Left cardiac atrium (tissue), 4 donors: ENCODE results near the gene FOXC2. TPM values are rescaled to one million over a fixed set of nuclear protein-coding genes. Genes with fewer than 3 reads are reported as not detected.
A peak's percentile ranks its signal among the peaks of the same experiment; 100 is the strongest.

Source experiments
- ATAC-seq, 2 donors: fragments of 200-7000 bp; cut with Tn5 transposase; one replicate each; pipeline ENCODE4 v1.9.1; 2020; ENCODE audit warnings: mild to moderate bottlenecking in 2 of 2, moderate library complexity in 2 of 2
- DNase-seq: peaks from one replicate; pipeline ENCODE4 v3.0.0-alpha.2; 2020
- intact Hi-C, 2 donors: fragments of 100-400 bp; cut with DNase I; formaldehyde crosslinking; loops; one replicate each; pipeline versions ENCODE4 v1.14.1 to v1.15.1; 2022 to 2023
- total RNA-seq, 2 donors: library from RNA; stranded (reverse); fragmentation: NEBNext Ultra II Directional; extraction: Animal tissue kit (Norgen Biotek cat#: 25700); gene quantifications; one replicate each; pipeline ENCODE4 v1.2.1, GENCODE V29; 2021
- donor health status: DM: no; HTN: yes; CAD: no.
- donor health status: DM: no; HTN: yes; CAD: no; lungs with severe emphysema.
- donor health status: DM: yes; HTN: yes; CAD: no.
- donor health status: Dilated cardiomyopathy.

The FOXC2 gene
- total RNA-seq, 2 donors from 2014 or later = 1.9 to 5.3 TPM

DNA sequence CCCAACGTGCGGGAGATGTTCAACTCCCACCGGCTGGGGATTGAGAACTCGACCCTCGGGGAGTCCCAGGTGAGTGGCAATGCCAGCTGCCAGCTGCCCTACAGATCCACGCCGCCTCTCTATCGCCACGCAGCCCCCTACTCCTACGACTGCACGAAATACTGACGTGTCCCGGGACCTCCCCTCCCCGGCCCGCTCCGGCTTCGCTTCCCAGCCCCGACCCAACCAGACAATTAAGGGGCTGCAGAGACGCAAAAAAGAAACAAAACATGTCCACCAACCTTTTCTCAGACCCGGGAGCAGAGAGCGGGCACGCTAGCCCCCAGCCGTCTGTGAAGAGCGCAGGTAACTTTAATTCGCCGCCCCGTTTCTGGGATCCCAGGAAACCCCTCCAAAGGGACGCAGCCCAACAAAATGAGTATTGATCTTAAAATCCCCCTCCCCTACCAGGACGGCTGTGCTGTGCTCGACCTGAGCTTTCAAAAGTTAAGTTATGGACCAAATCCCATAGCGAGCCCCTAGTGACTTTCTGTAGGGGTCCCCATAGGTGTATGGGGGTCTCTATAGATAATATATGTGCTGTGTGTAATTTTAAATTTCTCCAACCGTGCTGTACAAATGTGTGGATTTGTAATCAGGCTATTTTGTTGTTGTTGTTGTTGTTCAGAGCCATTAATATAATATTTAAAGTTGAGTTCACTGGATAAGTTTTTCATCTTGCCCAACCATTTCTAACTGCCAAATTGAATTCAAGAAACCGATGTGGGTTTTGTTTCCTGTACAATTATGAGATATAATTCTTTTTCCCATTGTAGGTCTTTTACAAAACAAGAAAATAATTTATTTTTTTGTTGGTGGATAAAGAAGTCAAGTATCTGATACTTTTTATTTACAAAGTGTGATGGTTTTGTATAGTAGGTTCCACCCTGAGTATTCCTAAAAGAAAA, 2.3 kb downstream of the FOXC2 start:
- intact Hi-C loops = loop anchor here in 1 of 2 donors (5.0 kb wide), 1 partner anchor 708 kb away; no protein-coding TSS in a partner anchor
- DNase-seq (no peak), ATAC-seq (no peak)

DNA sequence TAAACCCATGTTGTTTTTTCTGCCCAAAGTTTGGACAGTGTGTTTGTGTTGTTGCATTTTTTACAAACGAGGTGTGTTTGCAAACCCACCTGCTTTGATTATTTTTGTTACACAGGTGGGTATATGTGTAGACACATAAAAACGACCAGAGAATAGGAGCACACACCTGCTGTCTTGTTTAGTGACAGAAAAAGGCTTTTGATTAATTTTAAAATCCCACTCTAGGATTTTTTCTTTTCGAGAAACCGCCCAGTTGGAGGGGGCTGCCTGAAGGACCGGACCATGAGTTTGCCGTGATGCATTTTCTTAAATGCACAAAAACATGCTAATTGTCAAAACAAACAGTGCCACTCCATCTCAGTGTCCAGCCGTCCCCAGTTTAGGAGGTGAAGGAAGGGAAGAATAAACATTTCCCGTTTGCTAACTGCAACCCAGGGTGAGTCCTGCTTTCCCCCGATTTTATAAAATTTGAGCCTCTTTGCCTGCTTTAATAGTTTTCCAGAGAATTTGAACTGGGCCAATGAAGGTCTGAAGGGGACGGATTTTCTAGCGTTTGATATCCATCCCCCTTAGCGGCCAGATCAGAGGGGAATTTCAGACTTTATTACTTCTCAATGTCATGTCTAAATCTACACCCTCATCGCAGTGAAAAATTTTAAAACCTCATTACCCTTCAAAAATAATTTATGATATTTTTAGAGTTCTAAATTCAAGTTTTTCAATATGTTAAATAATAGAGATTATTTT, 3.2 kb downstream of the FOXC2 start:
- DNase-seq = no peak
- intact Hi-C loops = loop anchor here (5.0 to 10.0 kb wide), 2 partner anchors 185 to 707 kb away; no protein-coding TSS in a partner anchor

DNA sequence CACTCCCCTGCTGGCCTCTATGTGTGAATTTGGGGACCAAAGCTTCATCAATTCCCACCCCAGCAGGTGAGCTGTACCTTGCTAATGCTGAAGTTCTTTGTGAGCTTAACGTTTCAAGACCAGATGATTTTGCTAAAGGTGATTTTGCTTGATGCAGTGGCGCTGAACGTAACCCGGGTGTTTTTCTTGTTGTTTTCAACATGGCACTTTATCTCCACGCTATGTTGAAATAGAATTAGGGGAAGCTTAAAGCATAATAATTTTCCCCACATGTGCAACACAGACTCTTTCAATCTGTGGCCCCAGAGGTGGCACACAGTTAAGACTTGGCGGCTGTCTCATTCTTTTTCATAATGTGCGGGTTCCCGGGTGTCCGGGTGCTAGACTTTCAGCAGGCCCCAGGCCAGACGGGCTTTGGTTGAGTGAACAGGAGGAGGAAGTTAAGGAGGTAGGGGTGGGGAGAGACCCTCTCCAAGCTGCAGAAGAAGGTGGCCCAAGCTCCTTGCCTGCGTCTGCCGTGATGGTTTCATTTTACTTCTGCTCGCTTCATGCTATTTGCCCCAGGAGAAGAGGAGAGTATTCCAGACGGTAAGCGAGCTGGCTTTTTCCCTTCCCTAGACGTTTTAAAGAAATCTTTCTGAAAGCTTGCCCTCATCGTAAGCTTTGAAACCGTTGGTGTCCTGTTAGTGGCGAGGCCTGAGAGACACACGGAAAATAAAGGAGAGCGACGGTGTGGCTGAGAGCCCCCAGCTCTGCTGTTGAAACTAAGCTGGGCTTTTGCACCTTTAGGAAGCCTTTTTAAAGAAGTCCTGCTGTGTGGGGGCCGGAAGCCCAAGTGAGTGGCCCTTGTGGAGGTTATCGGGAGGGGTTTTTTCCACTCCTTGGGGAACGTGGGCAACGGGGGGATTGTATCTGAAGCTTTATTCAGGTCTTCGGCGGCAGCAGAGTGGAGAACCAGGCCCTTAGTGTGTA, 4.2 kb downstream of the FOXC2 start:
- intact Hi-C loops = loop anchor here in 1 of 2 donors (10.0 kb wide), 1 partner anchor 184 kb away; no protein-coding TSS in a partner anchor
- DNase-seq (no peak), ATAC-seq (no peak)

More for the DNA sequence above, 3.2 kb downstream of the FOXC2 start:
- no peak for ATAC-seq

DNA sequence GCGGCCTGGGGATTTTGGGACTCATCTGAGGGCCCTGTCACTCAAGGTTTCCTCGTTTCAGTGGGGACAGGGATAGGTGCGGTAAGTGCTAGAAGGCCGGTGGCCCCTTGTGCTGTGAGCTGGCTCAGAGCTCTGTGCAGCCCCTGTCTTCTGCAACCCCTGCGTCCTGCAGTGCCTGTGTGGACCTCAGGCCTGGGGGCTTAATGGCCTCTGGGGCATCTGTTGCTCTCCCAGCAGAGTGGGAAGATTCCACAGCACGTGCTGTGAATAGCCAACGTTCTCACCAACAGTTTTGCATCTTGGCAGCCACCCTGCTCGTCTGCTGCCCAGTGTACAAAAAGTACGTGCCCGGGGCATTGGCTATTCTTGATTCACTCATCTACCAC, 4.9 kb downstream of the FOXC2 start:
- intact Hi-C loops = loop anchor here in 1 of 2 donors (10.0 kb wide), 1 partner anchor 183 kb away; no protein-coding TSS in a partner anchor
- no peak for DNase-seq
- ATAC-seq = no peak

DNA sequence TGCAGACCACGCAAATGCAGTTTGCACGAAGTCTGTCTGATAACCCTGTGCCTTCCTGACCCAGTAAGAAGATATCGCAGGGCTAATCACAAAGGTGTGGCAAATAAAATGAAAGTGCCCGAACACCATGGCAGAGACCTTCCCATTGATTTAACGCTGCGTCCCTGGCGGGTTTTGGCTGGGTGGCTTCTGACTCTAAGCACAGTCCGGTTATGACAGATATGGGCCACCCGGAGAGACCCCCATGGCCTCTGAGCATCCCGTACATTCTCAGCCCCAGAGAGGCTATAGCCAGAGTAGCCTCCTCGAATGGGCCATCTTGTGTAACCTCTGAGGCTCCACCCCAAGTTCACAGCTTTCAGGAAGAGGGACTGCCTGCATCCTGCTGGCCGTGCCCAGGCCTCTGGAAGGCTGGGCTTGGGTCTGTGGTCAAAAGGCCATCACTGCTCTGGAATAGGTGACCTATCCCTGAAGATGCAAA, 5.5 kb downstream of the FOXC2 start:
- intact Hi-C loops = loop anchor here in 1 of 2 donors (10.0 kb wide), 1 partner anchor 183 kb away; no protein-coding TSS in a partner anchor
- no peak for ATAC-seq
- no peak for DNase-seq

DNA sequence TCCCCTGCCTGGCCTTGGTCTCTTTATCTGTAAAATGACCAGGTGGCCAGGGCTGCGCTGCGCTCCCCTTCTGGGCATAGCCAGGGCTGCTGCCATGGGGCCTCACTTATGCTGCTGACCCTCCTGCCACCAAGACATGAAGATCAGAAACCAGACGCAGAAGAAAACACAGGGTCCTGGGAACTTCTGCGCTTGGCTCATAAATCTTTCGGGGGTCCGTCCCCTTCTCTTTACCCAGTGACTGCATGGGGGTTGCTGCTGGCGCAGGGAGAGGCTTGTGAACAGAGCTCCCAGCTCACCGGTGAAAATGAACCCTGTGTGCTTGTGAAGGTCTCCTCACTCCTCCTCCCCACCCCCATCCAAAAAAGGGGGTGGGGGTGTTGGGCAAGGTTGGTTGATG, 6.0 kb downstream of the FOXC2 start:
- intact Hi-C loops = loop anchor here in 1 of 2 donors (10.0 kb wide), 1 partner anchor 182 kb away; no protein-coding TSS in a partner anchor
- DNase-seq = no peak
- ATAC-seq = no peak

DNA sequence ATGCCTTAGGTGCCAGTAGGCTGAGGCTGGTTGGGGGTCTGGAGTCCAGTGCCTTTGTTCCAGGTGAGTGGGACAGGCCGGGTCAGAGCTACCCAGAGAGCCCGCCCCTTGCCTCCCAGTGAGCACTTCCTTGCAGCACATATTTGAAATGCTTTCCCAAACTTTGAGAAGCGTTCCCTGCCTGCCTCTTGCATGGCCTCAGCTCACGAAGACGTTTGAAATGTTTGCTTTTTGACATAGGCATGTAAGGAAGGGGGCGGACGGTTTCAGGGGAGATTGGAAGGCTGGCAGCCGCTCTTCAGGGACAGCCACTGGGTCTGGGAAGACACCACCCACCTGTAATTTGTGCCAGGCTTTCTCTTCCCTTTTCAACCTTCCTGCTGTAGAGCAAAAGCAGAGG, 6.6 kb downstream of the FOXC2 start:
- intact Hi-C loops = loop anchor here in 1 of 2 donors (10.0 kb wide), 1 partner anchor 182 kb away; no protein-coding TSS in a partner anchor
- ATAC-seq (no peak), DNase-seq (no peak)

DNA sequence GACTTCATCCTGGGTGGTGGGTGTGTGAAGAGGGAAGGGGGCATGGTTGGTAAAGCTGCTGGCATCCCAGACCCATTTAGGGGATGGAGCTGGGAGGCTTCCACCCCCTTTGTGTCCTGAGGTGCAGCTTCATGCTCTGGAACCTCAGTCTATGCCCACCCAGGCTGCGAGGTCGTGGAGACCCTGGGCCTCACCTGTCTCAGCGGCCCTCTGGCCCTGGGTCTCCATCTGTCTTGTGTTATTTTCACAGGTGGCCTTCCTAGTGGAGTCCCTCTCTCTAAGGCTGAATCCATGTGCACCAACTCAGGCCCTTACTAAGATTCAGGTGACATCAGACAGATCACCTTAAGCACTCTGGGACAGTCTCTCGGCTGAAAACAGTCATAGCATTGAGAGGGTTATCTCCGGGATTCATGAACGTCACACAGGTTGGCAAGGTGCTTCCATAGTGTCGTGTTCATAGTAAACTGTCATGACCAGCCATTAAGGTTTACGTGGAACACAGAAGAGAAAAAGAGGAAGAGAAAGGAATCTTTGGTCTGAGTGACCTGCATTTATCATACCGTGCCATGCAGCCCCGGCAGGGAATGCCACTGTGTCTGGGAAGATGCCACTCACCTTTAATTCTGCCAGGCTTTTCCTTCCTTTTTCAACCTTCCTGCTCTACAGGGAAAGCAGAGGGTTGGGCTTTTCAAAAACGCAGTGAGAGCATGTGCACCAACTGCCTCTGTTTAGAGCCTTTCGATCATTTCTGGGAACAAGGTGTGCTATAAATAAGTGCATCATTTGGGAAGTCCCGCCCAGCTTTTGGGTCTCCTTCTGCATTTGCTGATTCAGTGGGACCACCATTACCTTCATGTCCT, 7.2 kb downstream of the FOXC2 start:
- no peak for DNase-seq
- no peak for ATAC-seq
- intact Hi-C loops = loop anchor here in 1 of 2 donors (10.0 kb wide), 1 partner anchor 181 kb away; no protein-coding TSS in a partner anchor

DNA sequence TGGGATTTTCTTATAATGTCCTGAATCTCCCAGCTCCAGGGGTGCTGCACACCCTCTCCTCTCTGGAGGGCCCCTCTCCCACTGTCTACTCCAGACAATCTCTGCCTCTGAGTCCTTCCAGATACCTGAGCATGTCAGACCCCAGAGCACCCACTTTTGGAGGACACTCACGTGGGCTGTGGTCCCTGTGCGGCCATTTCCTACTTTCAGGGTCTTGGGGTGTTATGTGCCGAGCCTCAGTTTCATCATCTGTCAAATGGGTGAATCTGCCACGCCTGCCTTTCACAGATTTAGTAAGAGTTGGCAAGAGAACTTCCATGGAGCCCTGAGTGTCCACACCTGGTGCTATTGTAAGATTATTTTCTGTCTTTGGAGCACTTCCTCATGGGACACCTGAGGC, 8.0 kb downstream of the FOXC2 start:
- ATAC-seq = no peak
- DNase-seq = no peak
- intact Hi-C loops = loop anchor here in 1 of 2 donors (10.0 kb wide), 1 partner anchor 180 kb away; no protein-coding TSS in a partner anchor

DNA sequence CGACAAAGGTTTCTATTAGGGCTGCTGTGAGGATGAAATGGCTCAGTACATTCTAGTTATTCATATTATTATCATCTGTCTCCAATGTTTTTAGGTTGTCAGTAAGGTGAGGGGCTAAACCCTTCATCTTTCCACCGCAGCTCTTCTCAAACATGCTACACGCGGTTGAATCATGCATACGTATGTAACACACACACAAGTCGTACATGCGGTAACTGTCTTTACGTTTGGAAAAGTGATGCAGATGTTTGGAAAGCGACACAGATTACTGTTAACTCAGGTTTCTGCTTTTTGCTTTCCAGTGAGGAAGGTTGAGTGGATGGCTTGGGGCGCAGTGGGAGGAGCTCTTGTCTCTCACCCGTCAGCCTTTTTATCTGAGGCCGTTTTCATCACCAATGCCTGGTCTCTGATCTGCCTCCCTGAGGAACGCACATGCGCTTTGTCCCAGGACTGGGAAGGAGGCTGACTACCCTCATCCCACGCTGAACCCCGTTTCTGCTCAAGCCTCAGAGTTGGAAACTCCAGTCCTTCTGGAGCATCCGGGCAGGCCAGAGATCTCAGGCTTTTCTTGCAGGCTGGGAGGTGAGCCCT, 8.6 kb downstream of the FOXC2 start:
- intact Hi-C loops = loop anchor here in 1 of 2 donors (10.0 kb wide), 1 partner anchor 180 kb away; no protein-coding TSS in a partner anchor
- no peak for ATAC-seq
- DNase-seq = no peak

DNA sequence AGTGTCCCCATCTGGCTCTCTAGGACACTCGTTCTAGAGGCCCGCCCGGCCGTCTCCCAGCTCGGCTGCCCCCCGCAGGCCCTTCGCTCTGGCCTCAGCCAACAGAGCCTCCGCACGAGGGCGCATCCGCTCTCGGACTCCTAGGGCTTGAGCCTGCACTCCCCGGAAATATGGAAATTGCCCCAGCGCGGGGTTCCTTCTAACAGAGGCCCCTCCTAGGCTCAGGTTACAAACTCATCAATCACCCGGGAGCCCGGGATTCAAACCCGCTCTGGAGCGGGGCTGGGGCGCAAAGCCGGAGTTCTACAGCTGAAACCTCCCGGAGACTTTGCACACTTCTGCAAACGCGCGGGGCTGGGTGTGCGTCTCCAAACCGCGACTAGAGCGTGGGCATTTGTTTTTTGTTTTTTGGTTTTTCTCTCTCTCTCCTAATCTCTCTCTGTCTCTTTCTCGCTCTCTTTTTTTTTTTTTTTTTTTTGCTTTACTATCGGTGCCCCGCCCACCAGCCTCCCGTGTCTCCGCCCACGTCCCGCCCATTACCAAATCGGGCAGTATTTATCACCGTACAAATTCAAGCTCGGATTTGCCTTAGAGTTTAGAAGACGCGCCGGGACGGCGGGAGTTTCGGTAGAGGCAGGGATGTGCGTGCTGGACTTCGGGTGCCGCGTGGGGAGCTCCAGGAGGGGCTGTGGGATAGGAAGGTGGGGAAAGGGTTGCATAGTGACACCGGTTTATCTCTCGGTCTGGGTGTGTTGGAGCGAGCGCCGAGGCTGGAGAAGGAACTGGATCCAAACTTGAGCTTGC, 9.3 kb downstream of the FOXC2 start:
- DNase-seq = peak; percentile 84
- ATAC-seq = peak; percentile 77 to 83
- intact Hi-C loops = loop anchor here in 1 of 2 donors (10.0 kb wide), 1 partner anchor 179 kb away; no protein-coding TSS in a partner anchor

DNA sequence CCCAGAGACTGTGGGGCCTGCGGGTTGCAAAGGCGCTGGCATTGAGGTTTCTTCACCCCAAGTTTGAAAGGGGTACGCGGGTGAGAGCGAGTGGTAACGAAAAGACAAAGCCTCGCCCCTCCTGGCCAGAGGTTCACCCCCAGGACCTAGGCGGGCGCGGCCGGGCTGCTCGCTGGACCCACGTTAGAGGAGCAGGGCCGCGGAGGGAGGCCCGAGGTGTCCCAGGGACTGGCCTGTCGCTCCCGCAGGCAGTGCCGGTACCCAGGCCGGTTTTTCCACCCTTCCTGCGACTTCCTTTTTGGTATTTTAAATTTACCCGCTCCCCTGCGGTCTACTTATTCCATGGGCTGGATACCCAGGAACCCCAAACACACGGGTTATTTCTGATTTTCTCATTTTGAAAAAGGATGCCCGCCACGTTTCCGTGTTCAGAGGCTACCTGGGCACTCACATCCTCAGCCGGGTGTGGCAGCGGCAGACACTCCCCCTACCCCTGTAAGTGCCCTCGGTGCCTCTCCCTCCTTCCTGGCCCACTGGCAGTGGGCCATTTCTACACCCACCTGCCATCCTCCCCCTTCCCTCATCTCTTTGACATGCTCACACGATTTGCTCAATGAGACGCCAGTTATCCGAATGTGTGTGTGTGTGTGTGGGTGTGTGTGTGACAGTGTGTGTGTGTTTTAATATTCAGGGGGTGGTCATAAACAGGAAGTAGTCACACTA, 10.1 kb downstream of the FOXC2 start:
- ATAC-seq = peak in 1 of 2 donors; percentile 7
- intact Hi-C loops = loop anchor here in 1 of 2 donors (10.0 kb wide), 1 partner anchor 178 kb away; no protein-coding TSS in a partner anchor

DNA sequence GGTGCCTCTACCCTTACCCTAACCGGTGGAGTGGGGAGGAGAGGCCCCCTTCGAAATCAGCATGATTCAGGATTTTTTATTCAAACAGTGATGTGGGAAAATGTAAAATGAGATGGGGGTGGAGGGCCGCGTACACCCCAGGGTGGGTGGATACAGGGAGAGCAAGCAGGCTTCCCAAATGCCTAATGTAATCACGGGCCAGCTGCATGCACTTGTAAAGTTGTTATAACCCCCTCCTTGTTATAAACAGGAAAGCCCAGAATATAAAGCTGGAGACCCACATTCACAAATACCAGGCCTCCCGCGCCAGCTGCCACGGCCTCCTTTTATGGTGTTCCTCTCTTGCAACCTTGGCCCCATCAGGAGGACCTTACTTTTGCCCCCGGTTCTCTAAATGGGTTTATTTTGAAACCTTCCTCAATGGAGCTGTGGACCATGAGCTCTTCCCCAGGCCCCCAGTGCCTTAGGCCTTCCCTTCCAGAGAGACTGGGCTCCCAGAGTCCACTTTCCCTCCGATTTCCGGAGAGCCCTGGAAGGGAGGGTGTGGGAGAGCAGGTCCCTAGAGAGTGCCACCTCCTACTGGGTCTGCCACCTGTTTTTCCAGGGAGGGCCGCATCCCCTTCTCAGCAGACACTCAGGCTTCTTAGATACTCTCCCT, 10.8 kb downstream of the FOXC2 start:
- DNase-seq (no peak), ATAC-seq (no peak)
- intact Hi-C loops = loop anchor here in 1 of 2 donors (10.0 kb wide), 1 partner anchor 177 kb away; no protein-coding TSS in a partner anchor

More for the DNA sequence above, 10.1 kb downstream of the FOXC2 start:
- DNase-seq = no peak

DNA sequence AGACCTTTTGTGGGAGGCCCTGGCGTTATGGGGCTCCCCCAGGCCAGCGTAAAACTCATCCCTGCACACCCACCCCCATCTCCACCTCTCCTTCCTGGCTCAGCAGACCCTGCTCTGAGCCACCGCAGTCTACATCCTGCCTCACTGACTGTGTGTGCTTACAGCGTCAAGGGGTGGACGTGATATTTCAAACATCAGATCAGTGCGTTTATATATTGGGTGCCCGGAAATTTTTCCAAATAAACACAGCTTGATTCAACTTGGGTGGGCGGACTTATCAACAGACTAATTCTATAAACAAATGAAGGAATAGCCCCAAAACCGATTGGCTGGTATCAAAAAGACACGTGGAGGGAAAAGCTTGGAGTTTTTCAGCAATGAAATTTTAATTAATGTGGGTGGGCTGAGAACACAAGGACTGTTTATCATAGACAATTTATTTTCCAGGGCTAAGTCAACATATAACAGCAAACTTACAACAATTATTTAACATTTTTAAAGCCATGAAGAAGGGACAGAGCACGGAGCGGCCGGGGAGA, 11.5 kb downstream of the FOXC2 start, which contains the start of gene FOXL1:
TSS of gene FOXL1 (plus strand) at position 489 of the 539 bp plus-strand sequence. CDS start 175 bp downstream, outside the sequence.
- ATAC-seq (peak in 1 of 2 donors; percentile 25), DNase-seq (no peak)
- intact Hi-C loops = loop anchor here in 1 of 2 donors (10.0 kb wide), 1 partner anchor 177 kb away; no protein-coding TSS in a partner anchor
